NCI-H1436 (cell line): ENCODE measurements around the gene BCL11B.

Experiments used
- DNase-seq: peaks from one replicate; lab custom pipeline; 2025; lab: John Stamatoyannopoulos, UW

The BCL11B gene

GRCh38 chr14:99158646-99159165 is 113.3 kb downstream of the BCL11B start:
- DNase-seq = no peak

- no peak for DNase-seq
Measured at GRCh38 chr14:99158150-99158549, 113.8 kb downstream of the BCL11B start.

- no peak for DNase-seq
Measured at GRCh38 chr14:99157676-99158075, 114.3 kb downstream of the BCL11B start.

- DNase-seq = no peak
Measured at GRCh38 chr14:99157246-99157645, 114.8 kb downstream of the BCL11B start.

- DNase-seq = no peak
Measured at GRCh38 chr14:99156814-99157213, 115.2 kb downstream of the BCL11B start.

GRCh38 chr14:99156090-99156425 is 115.9 kb downstream of the BCL11B start:
- DNase-seq = peak; percentile 44

GRCh38 chr14:99155173-99156089 is 116.6 kb downstream of the BCL11B start:
- no peak for DNase-seq

GRCh38 chr14:99150236-99150635 is 121.8 kb downstream of the BCL11B start:
- DNase-seq = no peak

GRCh38 chr14:99148861-99149610 is 123.0 kb downstream of the BCL11B start:
- DNase-seq = no peak

GRCh38 chr14:99148131-99148530 is 123.9 kb downstream of the BCL11B start:
- DNase-seq = no peak

GRCh38 chr14:99147366-99147740 is 124.6 kb downstream of the BCL11B start:
- no peak for DNase-seq

GRCh38 chr14:99146616-99147365 is 125.2 kb downstream of the BCL11B start:
- no peak for DNase-seq

- DNase-seq = no peak
Measured at GRCh38 chr14:99145307-99145706, 126.7 kb downstream of the BCL11B start.

- DNase-seq = no peak
Measured at GRCh38 chr14:99143793-99144192, 128.2 kb downstream of the BCL11B start.

- DNase-seq = no peak
Measured at GRCh38 chr14:99143126-99143525, 128.9 kb downstream of the BCL11B start.

- no peak for DNase-seq
Measured at GRCh38 chr14:99141236-99141635, 130.8 kb downstream of the BCL11B start.

GRCh38 chr14:99138999-99139865 is 132.8 kb downstream of the BCL11B start:
- DNase-seq = no peak

- no peak for DNase-seq
Measured at GRCh38 chr14:99137913-99138571, 134.0 kb downstream of the BCL11B start.

GRCh38 chr14:99137001-99137700 is 134.8 kb downstream of the BCL11B start:
- no peak for DNase-seq

- DNase-seq = no peak
Measured at GRCh38 chr14:99136401-99136800, 135.6 kb downstream of the BCL11B start.
